H1 (cell line): ENCODE data around the gene SPATA16.

ENCODE experiments used
- CEBPB ChIP-seq: IDR thresholded peaks from 2 replicates; pipeline ENCODE4 v1.6.1; 2012; ENCODE audit warnings: low read depth, low read length
- EGR1 ChIP-seq: IDR thresholded peaks from 2 replicates; pipeline ENCODE4 v1.6.1; 2011; ENCODE audit warnings: low read depth, low read length, borderline replicate concordance
- MAFK ChIP-seq: IDR thresholded peaks from 2 replicates; pipeline ENCODE4 v1.6.1; 2012; ENCODE audit warnings: low read depth, mild to moderate bottlenecking, improper control_type of control experiment, low read length
- NRF1 ChIP-seq: IDR thresholded peaks from 2 replicates; pipeline ENCODE4 v1.6.1; 2011; ENCODE audit warnings: mild to moderate bottlenecking, low read depth, low read length, improper control_type of control experiment
- YY1 ChIP-seq: IDR thresholded peaks from 2 replicates; pipeline ENCODE4 v1.6.1; 2011; ENCODE audit warnings: low read depth, mild to moderate bottlenecking, low read length

- TF ChIP-seq MAFK (no peak), CEBPB (no peak), YY1 (no peak), EGR1 (no peak), NRF1 (no peak)
These were observed 288.0 kb downstream of the SPATA16 start for GRCh38 chr3:172853005-172853404.
